ENCODE results near the gene SDC1. TPM values are rescaled to one million over a fixed set of nuclear protein-coding genes. Genes with fewer than 3 reads are reported as not detected.

The SDC1 gene
- total RNA-seq, 1 donor from 2014 or later = 3.6 TPM

- H3K27ac Mint-ChIP-seq (ENCODE audit: unreplicated experiment) = no peak overlapping the region
- no peaks in the 10 kb centered on the region for H3K4me1 Mint-ChIP-seq (ENCODE audit: unreplicated experiment)
- no peak for DNase-seq (ENCODE audit: low spot score)
- H3K4me3 Mint-ChIP-seq (ENCODE audit: unreplicated experiment) = no peak overlapping the region
- no peaks in the 10 kb centered on the region for H3K9me3 Mint-ChIP-seq (ENCODE audit: unreplicated experiment)
- H3K36me3 Mint-ChIP-seq (ENCODE audit: low read depth, unreplicated experiment) = no peaks in the 10 kb centered on the region
- no peak for TF ChIP-seq CTCF (IDR thresholded peaks at IDR 0.05; ENCODE audit: unreplicated experiment)
- H3K27me3 Mint-ChIP-seq (ENCODE audit: unreplicated experiment) = peaks cover 4% of the 10 kb centered on the region
Observed at GRCh38 chr2:20164734-20165478, 60.0 kb downstream of the SDC1 start.

GRCh38 chr2:20164061-20164733 is 60.7 kb downstream of the SDC1 start:
- TF ChIP-seq CTCF (IDR thresholded peaks at IDR 0.05; ENCODE audit: unreplicated experiment) = no peak
- peaks cover 4% of the 10 kb centered on the region for H3K27me3 Mint-ChIP-seq (ENCODE audit: unreplicated experiment)

GRCh38 chr2:20159411-20160070 is 65.4 kb downstream of the SDC1 start:
- H3K36me3 Mint-ChIP-seq (ENCODE audit: low read depth, unreplicated experiment) = no peaks in the 10 kb centered on the region
- DNase-seq (ENCODE audit: low spot score) = no peak
- no peak overlapping the region for H3K4me3 Mint-ChIP-seq (ENCODE audit: unreplicated experiment)
- H3K4me1 Mint-ChIP-seq (ENCODE audit: unreplicated experiment) = no peaks in the 10 kb centered on the region
- no peaks in the 10 kb centered on the region for H3K9me3 Mint-ChIP-seq (ENCODE audit: unreplicated experiment)
- no peak for TF ChIP-seq CTCF (IDR thresholded peaks at IDR 0.05; ENCODE audit: unreplicated experiment)
- no peak overlapping the region for H3K27ac Mint-ChIP-seq (ENCODE audit: unreplicated experiment)
- no peaks in the 10 kb centered on the region for H3K27me3 Mint-ChIP-seq (ENCODE audit: unreplicated experiment)

More at GRCh38 chr2:20164061-20164733, 60.7 kb downstream of the SDC1 start:
- no peak overlapping the region for H3K27ac Mint-ChIP-seq (ENCODE audit: unreplicated experiment)
- H3K9me3 Mint-ChIP-seq (ENCODE audit: unreplicated experiment) = no peaks in the 10 kb centered on the region
- no peak for DNase-seq (ENCODE audit: low spot score)
- H3K4me1 Mint-ChIP-seq (ENCODE audit: unreplicated experiment) = no peaks in the 10 kb centered on the region
- H3K36me3 Mint-ChIP-seq (ENCODE audit: low read depth, unreplicated experiment) = no peaks in the 10 kb centered on the region
- no peak overlapping the region for H3K4me3 Mint-ChIP-seq (ENCODE audit: unreplicated experiment)

GRCh38 chr2:20157193-20157891 is 67.6 kb downstream of the SDC1 start:
- H3K4me1 Mint-ChIP-seq (ENCODE audit: unreplicated experiment) = no peaks in the 10 kb centered on the region
- H3K9me3 Mint-ChIP-seq (ENCODE audit: unreplicated experiment) = no peaks in the 10 kb centered on the region
- no peak overlapping the region for H3K4me3 Mint-ChIP-seq (ENCODE audit: unreplicated experiment)
- H3K36me3 Mint-ChIP-seq (ENCODE audit: low read depth, unreplicated experiment) = no peaks in the 10 kb centered on the region
- no peak for TF ChIP-seq CTCF (IDR thresholded peaks at IDR 0.05; ENCODE audit: unreplicated experiment)
- no peaks in the 10 kb centered on the region for H3K27me3 Mint-ChIP-seq (ENCODE audit: unreplicated experiment)
- DNase-seq (ENCODE audit: low spot score) = no peak
- no peak overlapping the region for H3K27ac Mint-ChIP-seq (ENCODE audit: unreplicated experiment)

Data from endothelial cell (in vitro differentiated cells).